T-helper 1 cell (primary cell): ENCODE results near the gene GRB2.
A peak's percentile ranks its signal among the peaks of the same experiment; 100 is the strongest.

ENCODE experiments used
- DNase-seq, 5 donors: peaks; one replicate each; pipeline ENCODE4 v3.0.0-alpha.2; 2012 to 2020

GRB2 gene

DNA sequence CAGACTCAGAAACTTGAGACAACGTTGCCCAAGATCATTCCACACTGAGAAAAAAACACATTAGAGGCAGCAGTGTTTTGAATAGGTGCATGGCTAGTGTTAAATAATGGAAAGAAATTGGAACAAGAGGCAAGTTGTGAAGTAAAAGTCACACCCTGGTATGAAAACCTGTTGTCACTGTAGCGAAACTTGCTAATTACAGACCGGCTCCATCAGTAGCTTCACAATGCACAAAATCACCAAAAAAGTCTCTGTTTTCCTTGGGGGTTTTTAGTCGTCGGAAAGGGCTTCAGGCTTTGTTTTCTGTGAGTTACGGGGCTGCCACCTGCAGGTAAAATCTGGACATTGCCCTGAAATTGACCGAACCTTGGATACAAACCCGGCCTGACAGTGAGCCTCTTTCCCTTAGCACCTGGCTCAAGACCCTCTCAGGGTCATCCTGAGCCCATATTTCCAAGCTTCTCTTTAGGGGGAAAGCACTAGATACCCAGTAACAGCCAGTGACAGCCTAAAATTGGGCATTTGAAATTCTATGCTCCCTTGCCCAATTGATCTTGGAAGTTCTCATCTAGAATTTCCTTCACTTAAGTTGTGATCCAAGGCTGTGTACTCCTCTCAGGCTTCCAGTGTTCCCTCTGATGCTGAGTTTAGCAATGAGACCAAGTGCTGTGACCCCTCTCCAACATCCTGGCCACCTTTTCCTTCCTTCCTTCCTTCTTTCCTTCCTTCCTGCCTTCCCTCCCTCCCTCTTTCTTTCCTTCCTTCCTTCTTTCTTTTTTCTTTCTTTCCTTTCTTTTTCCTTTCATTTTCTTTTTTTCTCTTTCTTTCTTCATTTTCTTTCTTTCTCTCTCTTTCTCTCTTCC, 7.2 kb upstream of the GRB2 start:
- peak; percentile 23 to 73 (median 58) for DNase-seq

DNA sequence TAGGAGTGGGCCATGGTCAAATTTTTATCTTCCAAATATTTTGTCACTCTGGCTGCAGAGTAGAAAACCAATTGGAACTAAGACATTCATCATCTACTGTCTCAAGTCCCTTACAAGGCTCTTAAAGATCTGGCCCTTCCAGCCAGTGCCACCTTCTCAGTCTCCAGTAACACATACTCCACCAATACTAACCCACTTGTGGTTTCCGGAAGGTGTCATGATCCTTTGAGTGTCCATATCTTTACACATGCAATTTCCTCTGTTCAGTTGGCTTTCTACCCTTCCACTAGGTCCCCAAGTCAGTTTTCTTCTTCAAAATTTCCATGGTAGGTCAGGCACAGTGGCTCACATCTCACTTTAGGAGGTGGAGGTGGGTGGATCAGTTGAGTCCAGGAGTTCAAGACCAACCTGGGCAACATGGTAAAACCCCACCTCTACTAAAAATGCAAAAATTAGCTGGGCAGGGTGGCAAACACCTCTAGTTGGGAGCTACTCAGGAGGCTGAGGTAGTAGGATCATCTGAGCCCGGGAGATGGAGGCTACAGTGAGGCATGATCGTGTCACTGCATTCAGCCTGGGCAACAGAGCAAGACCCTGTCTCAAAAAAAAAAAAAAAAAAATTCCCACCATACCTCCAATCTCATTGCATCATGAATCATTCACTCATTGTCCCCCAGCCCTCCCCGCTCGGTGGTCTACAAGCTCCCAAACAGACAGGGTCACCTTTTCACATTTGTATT, 6.0 kb upstream of the GRB2 start:
- DNase-seq: peak in 1 of 5 donors; percentile 38

DNA sequence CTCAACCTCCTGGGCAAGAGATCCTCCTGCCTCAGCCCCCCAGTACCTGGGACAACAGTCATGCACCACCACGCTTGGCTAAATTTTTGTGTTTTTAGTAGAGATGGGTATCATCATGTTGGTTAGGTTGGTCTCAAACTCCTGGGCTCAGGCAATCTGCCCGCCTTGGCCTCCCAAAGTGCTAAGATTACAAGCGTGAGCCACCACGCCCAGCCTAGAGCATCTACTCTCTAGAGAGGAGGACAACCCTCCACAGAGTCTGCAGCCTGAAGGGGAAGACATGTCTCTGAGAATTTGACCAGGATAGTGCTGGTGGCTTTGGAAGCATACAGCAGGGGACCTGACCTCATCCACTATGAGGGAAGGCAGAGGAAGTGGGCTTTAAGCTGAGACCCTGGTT, 4.7 kb upstream of the GRB2 start:
- no peak for DNase-seq

DNA sequence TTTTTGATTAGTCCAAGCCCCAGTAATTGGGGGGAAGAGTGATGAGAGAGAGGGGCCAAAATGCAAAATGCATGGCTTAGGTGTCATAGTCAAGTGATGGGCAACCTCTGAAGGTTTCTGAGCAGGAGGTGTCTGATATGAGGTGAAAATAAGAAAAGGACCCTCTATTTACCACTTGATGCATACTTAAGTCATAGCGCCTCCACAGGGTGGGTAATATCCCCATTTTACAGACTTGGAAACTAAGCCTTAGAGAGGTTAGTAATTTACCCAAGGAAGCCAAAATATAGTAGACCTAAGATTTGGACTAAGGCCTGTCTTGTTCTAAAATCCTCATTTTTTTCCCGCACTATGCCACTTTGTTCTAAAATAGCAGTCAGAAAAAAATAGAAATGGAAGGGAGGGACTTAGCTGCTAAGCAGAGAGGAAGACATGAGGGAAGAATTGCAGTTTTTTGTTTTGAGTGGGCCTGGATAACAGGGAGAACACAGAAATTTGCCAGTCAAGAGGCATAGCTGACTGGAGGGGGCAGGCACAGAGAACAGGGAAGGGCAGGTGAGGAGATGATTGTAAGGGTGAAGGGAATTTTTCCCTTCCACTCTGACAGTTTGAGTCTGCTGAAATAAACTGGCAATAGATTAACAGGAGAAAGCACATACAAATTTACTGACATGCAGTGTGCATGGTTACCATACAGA, 2.3 kb upstream of the GRB2 start:
- DNase-seq: no peak

DNA sequence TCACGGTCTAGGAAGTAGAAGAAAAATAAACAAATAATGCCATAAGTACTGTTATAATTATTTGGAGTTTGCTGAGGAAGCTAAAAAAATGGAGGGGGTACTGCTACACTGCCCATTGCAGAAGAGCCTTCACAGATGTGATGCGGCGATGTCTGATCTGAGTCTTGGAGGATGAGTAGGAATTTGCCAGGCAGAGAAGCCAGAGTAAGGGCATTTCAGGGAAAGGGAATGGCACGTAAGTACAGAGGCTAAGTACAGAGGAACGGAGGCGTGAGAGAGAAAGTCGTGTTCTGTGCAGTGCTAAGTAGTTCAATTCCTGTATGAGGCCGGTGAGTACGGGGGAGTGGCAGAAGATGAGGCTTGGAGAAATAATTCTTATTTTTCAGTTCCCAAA, 741 bp upstream of the GRB2 start:
- DNase-seq: no peak

DNA sequence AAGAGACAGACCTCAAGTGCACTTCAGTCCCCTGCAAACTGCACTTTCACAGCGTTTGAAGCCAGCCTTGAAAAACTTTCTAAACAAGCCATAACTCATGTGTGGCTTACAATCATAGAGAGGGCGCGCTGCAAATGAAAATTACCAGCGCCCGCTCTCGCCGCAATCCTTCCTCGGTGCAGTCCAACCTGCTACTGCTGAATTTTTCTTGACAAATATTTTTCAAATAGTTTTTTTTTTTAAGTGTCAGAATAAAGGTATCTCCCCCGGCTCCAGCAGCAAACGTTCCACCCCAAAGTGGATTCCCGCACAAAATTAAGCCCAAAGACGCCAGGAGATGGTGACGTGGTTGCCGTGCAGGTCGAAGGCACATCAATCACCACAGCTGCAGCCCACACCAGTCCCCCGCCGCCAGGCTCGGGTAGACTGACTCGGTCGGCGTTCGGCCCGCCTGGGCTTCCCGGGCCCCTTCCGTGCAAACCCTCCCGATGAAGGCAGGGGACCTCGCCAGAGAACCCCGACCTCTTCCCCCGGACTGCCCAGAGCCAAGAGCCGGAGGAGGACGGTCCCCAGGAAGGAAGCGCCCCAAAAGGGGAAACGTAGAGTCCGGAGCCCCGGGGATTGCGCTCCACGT, 630 bp downstream of the GRB2 start:
- peak; percentile 17 to 53 (median 39) for DNase-seq

DNA sequence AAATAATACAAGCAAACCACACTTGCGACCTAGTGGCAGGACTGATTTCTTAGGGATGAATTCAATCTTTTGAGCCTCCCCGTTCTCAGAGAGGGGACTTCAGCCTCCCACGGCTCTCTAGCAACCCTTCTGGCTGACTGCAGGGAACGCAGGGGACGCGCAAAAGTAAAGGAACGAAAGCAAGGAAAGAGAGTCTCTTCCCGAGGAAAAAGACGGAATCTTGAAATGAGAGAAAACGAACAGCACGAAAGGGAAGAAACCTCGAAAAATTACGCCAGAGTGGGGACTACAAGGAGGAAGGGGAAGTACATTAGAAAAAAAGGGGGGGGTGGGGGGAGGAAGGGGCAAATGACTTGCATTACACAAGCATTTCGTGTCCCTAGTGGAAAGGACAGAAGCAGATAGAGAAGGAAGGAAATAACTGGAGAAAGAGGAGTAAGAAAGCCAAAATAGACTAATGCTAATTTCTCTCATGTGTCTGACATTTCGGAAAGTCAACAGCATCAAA, 1.2 kb downstream of the GRB2 start:
- DNase-seq: peak in 4 of 5 donors; percentile 17 to 60 (median 38)

DNA sequence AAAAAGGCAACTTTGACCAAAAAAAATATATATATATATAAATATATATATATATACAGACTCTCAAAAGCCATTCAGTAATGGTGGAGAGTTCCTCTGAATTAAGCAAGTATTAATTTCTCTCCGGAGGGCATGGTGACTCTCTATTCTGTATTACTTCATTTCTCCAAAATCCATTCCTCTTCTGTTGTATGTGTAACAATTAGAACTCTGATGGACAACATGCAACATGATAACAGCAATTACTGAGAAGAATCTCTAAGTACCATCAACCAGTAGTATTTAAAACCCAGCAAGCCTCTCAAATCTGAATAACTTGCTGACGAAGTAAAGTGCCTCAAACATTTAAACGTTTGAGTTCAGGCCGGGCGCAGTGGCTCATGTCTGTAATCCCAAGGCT, 2.3 kb downstream of the GRB2 start:
- DNase-seq: no peak

DNA sequence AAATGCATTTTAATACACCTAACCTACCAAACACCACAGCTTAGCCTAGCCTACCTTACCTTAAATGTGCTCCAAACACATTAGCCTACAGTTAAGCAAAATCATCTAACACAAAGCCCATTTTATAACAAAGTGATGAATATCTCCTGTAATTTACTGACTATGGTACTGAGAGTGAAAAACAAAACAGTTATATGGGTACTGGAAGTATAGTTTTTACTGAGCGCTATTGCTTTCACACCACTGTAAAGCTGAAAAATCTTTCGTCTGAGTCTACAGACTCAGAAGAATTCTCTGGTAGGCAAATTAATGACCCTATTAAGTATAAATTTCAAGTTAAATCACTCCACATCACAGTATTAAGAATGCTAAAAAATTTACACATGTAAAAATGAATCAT, 3.5 kb downstream of the GRB2 start:
- DNase-seq: peak in 1 of 5 donors; percentile 21

DNA sequence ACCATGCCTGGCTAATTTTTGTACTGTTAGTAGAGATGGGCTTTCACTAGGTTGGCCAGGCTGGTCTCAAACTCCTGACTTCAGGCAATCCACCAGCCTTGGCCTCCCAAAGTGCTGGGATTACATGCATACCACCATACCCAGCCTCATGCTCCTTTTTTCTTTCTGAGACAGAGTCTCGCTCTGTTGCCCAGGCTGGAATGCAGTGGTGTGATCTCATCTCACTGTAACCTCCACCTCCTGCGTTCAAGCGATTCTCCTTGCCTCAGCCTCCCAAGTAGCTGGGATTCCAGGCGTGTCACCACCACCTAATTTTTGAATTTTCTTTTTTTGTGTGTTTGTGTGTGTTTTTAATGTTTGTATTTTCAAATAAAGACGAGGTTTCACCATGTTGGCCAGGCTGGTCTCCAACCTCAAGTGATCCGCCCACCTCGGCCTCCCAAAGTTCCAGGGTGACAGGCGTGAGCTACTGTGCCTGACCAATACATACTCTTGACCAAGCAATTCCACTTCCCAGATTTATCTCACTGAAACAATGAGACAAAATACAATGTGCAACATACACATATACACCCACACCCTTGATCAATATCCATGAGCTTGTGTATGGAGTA, 5.0 kb downstream of the GRB2 start:
- DNase-seq: no peak

DNA sequence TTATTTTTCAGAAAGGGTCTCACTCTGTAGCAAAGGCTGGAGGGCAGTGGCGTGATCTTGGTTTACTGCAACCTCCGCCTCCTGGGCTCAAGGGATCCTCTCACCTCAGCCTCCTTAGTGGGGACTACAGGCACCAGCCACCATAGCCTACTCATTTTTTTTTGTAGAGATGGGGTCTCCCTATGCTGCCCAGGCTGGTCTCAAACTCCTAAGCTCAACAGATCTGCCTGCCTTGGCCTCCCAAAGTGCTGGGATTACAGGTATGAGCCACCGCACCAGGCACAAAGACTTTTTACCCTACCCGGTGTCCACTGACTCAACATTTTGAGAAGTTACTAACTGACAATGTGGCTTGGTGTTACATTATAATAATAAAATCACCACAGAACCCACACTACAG, 7.2 kb downstream of the GRB2 start:
- no peak for DNase-seq

DNA sequence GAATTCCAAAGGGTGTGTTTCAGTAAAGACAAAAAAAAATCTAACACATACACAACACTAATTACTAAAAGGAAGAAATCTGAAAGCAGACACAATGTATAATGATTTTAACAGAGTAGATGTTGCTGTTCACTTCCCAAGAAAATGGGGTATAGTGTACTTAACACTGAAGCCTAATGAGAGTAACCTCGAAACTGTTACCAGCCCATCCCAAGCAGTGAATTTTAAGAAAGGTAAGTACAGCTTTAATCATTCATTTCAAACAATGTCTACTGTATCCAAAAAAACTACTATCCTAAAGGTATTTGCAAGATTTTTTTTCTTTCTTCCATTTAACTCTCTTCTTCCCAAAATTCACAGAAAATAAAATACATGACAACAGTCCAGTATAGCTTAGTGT, 8.3 kb downstream of the GRB2 start:
- DNase-seq: no peak

DNA sequence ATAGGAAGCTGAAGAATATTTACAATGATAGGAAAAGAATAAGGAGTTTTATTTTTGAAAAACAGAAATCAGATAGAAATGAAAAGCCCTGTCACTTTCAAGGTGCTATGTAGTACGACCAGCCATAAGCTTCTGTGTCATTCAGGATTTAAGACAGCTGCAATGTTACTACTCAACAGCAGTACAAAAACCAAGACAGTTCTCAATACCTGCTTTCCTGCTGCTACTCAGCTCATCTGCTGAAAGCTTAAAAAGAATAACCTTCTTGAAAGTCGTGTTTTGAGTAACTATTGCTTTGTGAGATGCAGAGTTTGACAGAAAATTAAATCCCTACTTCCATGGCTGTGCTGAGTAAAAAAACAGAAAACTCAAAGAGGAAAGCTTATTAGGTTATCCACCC, 8.7 kb downstream of the GRB2 start:
- no peak for DNase-seq

DNA sequence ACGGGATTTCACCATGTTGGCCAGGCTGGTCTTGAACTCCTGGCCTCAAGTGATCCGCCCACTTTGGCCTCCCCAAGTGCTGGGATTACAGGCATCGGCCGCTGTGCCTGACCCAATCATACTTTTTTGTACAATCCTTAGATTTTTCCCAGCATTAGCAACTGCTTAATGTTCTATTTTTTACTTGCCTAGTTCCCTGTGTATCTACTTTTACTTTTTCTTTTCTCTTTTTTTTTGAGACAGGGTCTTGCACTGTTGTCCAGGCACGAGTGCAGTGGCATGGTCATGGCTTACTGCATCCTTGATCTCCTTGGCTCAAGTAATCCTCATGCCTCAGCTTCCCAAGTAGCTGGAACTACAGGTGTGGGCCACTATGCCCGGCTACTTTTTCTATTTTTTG, 9.5 kb downstream of the GRB2 start:
- no peak for DNase-seq

DNA sequence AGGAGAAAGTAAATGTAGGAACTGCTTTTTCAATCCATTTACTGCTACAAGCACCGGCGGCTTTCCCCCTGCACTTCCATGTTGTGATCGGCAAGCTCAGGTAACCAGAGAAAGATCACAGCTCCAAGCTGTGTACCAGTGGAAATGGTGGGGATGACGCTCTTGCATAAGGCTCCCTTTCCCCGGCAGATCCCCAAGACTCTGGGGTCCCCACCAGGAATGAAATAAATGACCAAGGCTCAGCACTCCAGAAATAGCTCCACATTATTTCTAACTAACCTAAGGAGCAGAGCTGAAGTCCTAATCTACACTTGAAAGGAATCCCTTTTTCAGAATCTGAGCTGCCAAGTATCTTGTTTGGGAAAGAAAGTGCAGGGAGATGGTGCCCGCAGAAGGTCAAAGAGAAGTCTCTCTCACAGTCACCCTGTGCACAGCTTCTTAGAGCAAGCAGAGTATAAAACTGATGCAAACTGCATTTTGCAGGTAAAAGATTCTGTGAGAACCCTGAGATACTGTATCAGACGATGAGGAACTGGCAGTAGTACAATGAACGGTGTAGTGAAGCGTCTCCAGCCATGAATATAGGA, 11.1 kb downstream of the GRB2 start:
- no peak for DNase-seq

DNA sequence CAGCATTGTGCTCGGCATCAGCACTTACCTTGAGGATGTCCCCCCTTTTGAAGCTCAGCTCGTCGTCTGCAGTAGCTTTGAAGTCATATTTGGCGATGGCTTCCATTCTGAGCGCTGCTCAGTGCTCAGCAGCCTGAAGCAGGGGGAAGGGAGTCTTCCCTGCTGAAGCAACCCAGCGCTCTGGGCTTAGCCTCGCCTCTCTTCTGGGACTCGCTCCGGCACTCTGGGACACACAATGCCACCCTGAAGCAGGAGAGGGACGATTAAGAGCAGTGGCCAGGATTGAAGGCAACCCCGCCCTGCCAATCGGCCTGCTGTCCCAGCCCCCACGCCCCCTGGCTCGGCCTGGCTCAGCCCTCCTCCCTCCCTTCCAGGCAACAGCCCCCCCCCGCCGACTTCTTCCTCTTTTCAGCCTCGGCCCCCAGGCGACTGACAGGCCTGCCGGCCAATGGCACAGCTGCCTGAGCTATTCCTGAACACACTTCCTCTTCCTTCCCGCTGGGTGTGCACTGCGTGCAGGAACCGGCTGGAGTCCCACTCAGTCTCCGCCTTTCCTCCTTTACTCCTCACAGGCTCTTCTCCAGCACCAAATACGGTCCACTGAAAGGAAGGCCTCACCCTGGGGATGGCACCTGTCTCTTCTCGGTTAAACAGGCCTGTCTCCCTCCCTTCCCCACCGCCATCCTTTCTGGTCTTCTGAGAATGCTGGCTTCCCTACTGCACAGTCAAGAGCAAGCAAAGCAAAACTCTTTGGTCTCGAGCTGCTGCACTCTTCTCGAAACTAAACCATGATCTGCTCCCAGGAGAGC, 11.8 kb downstream of the GRB2 start:
- DNase-seq: peak; percentile 63 to 79 (median 72)

DNA sequence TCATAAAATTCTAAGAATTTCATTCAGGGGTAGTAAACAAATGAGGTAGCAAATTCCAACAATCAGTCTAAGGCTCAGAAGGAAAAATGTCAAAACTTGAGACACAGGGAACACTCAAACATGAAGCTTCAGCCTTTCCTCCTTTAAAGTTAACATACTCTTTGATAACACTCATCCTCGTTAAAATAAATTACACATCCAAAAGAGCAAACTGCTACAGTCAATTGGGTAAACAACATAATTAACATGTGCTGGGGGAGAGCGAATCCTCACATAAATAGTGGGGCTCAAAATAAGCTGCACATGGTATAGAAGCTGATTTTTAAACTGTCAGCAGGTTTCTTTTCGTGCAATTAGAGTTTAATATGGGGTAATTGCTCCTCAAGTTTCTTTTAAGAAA, 12.9 kb downstream of the GRB2 start:
- no peak for DNase-seq

DNA sequence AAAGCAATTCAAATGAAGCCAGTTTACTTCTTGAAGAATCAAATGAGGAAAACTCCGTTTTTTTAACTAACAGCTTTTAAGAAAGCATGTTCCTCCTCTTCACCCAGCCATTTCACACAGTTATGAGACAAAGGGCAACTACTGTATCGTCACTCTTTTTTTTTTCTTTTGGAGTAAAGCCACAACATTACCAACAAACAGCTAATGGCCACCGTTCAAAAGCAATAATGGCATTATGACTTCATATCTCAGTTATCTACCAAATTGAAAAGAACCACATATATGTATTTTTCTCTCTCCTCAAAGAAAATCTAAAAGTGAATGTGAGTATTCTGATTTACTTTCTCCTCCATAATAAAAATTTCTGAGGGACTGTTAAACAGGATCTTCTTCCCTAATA, 14.5 kb downstream of the GRB2 start:
- no peak for DNase-seq

DNA sequence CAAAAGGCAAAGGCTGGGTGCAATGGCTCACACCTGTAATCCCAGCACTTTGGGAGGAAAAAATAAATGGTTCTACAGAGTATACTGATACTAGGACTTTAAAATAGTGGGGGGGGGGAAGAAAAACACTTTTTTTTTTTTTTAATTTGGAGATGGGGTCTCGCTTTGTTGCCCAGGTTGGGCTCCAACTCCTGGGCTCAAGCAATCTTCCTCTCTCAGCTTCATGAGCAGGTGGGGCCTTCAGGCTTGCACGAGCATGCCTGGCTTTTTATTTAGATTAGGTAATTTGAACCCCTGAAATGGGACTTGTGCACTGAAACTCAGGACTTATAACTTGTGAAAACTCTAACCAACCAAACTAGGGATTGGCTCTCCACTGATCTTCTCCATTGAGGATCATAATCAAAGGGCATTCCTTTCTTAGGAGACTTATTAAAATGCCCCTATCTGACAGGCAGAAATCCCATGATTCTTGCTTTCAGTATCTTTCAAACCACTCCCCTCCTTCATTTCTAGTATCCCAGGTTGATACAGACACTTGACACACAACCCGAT, 16.9 kb downstream of the GRB2 start:
- no peak for DNase-seq

DNA sequence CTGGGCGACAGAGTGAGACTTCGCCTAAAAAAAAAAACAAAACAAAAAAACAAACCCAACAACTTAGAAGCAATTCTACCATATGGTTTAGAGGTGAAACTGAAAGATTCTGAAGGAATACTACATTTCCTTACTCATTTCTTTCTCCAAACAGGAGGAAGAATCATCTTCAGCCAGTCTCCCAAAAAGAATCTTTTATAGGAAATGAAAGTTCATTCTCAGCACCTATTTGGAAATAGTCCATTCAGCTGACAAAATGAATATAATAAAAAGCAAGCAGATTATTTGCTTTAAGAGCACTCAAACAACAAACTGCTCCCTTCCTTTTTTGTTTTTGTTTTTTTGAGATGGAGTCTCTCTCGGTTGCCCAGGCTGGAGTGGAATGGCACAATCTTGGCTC, 17.7 kb downstream of the GRB2 start:
- DNase-seq: no peak

DNA sequence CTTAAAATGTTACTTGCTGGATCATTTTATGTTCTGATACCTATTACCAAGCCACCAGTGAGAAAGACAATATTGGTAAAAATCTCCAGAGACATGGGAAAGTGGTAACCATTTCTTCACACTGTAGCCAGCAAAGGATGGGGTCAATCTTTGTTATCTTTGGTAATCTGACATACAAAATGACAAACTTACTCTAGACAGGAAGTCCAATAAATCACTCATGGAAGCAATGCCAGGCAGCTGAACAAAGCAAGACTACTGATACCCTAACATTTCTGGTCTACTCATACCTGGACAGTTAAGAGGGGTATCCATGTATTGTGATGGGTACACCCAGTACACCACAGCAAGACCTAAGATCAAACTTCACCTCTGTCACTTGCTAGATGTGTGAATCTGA, 19.0 kb downstream of the GRB2 start:
- no peak for DNase-seq
